Subcutaneous abdominal adipose tissue (tissue), 5 donors: ENCODE measurements around the gene WWOX.

Experiments used
- H3K27ac ChIP-seq: one replicate; pipeline ENCODE4 v1.7.0; 2013; ENCODE audit warnings: low read depth, mild to moderate bottlenecking, inconsistent platforms, low read length, moderate library complexity
- H3K27me3 ChIP-seq, 5 donors: one replicate each; pipeline ENCODE4 v1.7.0; 2013; ENCODE audit warnings: low read length in 5 of 5, inconsistent platforms in 1 of 5; ENCODE audit not compliant: control insufficient read depth in 5 of 5, insufficient read depth in 4 of 5
- H3K36me3 ChIP-seq, 5 donors: one replicate each; pipeline ENCODE4 v1.7.0; 2013; ENCODE audit warnings: low read length in 5 of 5; ENCODE audit not compliant: control insufficient read depth in 5 of 5, insufficient read depth in 5 of 5
- H3K4me1 ChIP-seq, 5 donors: one replicate each; pipeline ENCODE4 v1.7.0; 2013; ENCODE audit warnings: low read length in 5 of 5, mild to moderate bottlenecking in 3 of 5, moderate library complexity in 1 of 5; ENCODE audit not compliant: control insufficient read depth in 5 of 5, insufficient read depth in 5 of 5
- H3K4me3 ChIP-seq, 5 donors: one replicate each; pipeline ENCODE4 v1.7.0; 2013; ENCODE audit warnings: low read length in 5 of 5, low read depth in 1 of 5
- H3K9ac ChIP-seq, 5 donors: one replicate each; pipeline ENCODE4 v1.7.0; 2013; ENCODE audit warnings: low read length in 5 of 5, mild to moderate bottlenecking in 4 of 5, moderate library complexity in 3 of 5
- H3K9me3 ChIP-seq, 5 donors: one replicate each; pipeline ENCODE4 v1.7.0; 2013; ENCODE audit warnings: low read length in 5 of 5; ENCODE audit not compliant: control insufficient read depth in 5 of 5
- donor health status: healthy.
- donor health status: healthy.
- donor health status: healthy.
- donor health status: healthy.
- donor health status: healthy.

Gene WWOX

DNA sequence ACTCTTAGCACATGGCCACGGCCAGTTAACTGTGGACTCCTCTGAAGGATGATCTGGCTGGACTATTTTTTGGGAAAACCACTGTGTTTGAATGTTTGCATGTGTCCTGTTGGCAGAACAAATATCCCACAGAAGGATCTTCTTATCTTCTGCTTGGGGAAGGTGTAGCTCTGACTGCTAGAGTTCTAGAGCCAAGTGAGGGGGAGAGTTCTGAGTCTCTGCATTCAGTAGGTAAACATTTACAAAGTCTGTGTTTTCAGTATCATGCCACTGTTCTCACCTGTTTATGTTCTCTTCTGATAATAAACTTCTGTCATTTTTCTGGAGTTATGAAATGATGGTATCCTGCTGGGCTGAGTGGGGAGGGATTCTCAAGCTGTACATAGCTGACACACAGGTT lies 241.1 kb downstream of the WWOX start:
- Histone ChIP-seq H3K27me3 (no peaks in the 10 kb centered on the region), H3K4me1 (no peaks in the 10 kb centered on the region), H3K4me3 (no peak overlapping the region), H3K36me3 (no peaks in the 10 kb centered on the region), H3K9me3 (no peaks in the 10 kb centered on the region), H3K9ac (no peak overlapping the region), H3K27ac (no peak overlapping the region)

DNA sequence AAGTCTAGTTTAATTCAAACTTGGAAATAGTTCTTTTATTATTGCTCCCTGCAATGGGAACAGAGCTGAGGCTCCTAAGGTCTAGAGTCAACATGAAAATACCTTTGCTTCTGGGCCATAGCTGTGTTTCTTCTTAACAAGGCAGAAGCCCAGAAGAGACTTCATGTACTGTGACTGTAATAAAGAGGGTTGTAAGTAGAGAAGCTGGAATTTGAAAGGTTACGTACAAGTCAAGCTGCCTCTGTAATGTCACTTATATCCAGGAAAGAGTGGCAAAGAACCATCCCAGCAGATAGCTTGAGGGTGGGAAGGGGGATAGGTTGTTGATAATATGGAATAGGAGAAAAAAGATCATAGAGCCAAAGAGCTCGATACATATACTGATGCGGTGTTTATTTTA lies 248.6 kb downstream of the WWOX start:
- no peaks in the 10 kb centered on the region for H3K9me3 ChIP-seq
- no peaks in the 10 kb centered on the region for H3K36me3 ChIP-seq
- H3K27ac ChIP-seq = no peak overlapping the region
- no peaks in the 10 kb centered on the region for H3K27me3 ChIP-seq
- no peaks in the 10 kb centered on the region for H3K4me1 ChIP-seq
- no peak overlapping the region for H3K9ac ChIP-seq
- H3K4me3 ChIP-seq = no peak overlapping the region

DNA sequence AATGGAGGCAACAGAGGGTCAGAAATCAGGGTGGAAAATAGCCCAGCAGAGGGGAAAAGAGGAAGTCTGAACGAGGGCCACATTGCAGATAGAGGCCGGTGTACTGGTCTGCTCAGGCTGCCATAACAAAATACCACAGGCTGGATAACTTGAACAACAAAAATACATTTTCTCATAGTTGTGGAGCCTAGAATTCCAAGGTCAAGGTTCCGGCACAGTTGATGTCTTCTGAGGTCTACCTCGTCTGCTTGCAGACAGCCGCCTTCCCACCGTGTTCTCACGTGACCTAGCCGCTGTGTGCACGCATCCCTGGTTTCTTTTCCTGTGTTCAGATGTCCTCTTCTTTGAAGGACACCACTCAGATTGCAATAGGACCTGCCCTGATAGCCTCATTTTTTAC lies 249.4 kb downstream of the WWOX start:
- Histone ChIP-seq H3K27me3 (no peaks in the 10 kb centered on the region), H3K4me1 (no peaks in the 10 kb centered on the region), H3K9me3 (no peaks in the 10 kb centered on the region), H3K36me3 (no peaks in the 10 kb centered on the region), H3K9ac (no peak overlapping the region), H3K4me3 (no peak overlapping the region), H3K27ac (no peak overlapping the region)

DNA sequence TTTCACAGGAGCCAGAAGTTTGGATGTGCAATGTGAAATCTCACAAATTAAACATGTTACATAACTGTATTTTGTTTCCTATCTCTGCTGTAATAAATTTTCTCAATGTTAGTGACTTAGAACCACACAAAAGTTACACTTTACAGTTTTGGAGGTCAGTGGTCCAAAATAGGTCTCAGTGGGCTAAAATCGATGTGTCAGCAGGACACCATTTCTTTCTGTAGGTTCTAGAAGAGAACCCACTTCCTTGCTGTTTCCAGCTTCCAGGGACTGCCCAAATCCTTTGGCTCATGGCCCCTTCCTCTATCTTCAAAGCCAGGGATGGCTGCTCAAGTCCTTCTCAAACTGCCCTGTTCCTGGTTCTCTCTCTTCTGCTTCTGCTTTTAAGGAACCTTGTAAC lies 252.7 kb downstream of the WWOX start:
- no peaks in the 10 kb centered on the region for H3K4me1 ChIP-seq
- H3K4me3 ChIP-seq = no peak overlapping the region
- no peaks in the 10 kb centered on the region for H3K36me3 ChIP-seq
- H3K9me3 ChIP-seq = no peaks in the 10 kb centered on the region
- H3K9ac ChIP-seq = no peak overlapping the region
- H3K27me3 ChIP-seq = no peaks in the 10 kb centered on the region
- no peak overlapping the region for H3K27ac ChIP-seq

DNA sequence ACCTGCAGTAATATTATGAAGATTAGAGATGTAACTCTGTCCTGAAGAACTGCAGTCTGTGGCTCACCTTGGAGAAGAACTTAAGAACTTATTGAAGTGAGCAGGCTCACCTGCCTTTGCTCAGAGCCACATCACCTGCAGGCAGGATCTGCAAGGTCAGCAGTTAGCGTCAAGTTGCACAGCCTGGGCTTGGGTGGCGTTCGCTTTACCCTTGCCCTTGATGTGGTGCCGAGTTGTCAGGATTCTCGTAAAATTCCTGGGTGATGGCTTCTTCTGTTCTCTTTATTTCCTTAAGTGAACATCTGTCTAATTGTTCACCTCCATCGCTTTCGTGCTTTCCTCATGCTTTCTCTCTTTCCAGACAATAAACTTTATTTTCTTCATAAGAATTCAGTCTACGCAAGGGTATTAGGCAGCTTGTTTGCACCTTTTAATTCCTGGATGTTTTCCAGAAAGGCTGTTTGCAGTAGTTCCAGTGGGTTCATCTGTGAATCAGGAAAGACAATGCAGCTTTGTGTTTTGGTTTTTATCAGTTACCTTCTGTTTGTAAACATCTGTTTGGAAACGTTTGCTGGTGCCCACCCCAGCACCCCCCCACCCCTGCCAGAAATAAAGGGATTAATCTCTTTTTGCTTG lies 254.3 kb downstream of the WWOX start:
- no peak overlapping the region for H3K27ac ChIP-seq
- H3K9me3 ChIP-seq = no peaks in the 10 kb centered on the region
- H3K36me3 ChIP-seq = no peaks in the 10 kb centered on the region
- H3K4me1 ChIP-seq = no peaks in the 10 kb centered on the region
- H3K27me3 ChIP-seq = no peaks in the 10 kb centered on the region
- H3K9ac ChIP-seq = no peak overlapping the region
- no peak overlapping the region for H3K4me3 ChIP-seq

DNA sequence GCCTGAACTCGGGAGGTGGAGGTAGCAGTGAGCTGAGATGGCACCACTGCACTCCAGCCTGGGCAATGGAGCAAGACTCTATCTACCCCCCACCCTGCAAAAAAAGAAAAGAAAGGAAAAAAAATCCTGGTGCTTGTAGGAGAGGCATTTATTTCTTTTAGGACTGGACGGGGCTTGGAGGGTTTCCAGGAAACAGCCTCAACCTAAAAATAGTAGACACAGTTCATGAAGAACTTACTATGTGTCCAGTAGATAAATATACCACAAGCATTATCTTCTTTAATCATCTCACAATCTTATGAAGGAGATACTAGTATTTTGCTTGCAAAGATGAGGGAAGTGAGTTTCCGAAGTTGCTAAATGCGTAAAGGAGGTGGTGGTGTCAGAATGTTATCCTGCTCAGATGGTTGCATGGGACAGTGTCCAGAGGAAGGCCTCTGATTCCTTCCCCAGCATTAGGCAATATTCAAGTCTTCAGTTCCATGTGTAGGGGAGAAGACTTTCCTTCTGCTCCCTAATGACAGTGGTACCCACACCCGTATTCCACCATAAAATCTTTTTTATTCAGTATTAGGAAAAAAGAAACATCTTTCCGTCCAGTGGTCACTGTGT lies 263.2 kb downstream of the WWOX start:
- no peak overlapping the region for H3K9ac ChIP-seq
- no peak overlapping the region for H3K4me3 ChIP-seq
- no peak overlapping the region for H3K27ac ChIP-seq
- H3K4me1 ChIP-seq = no peaks in the 10 kb centered on the region
- H3K36me3 ChIP-seq = no peaks in the 10 kb centered on the region
- H3K27me3 ChIP-seq = no peaks in the 10 kb centered on the region
- H3K9me3 ChIP-seq = no peaks in the 10 kb centered on the region

DNA sequence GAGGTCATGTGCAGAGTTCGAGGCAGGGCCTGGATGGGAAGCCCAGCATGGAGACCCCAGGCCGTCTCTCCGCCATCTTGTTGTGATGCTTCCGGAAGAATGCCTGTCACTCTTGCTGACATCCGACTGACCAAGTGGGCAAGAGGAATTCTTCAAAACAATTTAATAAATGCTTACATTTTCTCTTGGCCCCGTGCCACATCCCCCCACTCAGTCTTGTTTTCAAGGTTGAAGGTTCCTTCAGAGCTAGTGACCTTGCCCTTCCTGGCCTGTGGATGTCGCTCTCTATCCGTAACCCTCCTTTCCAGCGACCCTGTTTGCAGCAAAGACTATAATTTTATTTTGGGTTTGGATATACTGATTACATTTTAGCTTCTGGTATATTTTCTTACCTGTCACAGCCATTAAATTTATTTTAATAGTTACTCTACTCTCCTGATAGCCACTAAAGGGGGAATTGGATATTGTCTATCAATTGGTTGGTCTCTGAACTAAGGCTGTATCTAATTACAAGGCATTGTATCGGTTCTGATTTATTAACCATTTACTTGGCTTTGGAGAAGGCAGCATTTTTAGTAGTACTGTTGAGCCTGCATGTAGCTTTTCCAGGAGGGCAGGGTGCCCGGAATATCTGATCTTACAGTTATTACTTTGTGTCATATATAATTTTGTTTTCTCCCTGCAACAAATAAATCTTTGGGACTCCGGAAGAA lies 264.5 kb downstream of the WWOX start:
- Histone ChIP-seq H3K9me3 (no peaks in the 10 kb centered on the region), H3K9ac (no peak overlapping the region), H3K4me3 (no peak overlapping the region)

DNA sequence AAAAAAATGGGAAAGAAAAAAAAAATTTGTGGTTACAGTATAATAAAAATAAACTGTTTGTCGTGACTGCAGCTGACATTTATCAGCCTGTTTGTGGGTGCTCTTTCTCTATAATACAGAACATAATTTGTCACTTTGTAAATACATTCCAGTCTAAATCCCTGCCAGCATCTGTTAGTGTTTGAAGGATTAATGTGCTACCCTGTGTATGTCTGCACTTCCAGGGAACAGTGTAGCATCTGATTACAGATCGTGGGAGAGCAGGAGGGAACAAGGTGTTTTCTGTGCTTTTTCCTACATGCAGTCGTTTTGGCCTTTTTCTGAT lies 265.1 kb downstream of the WWOX start:
- Histone ChIP-seq H3K4me3 (no peak overlapping the region), H3K4me1 (no peaks in the 10 kb centered on the region), H3K9ac (no peak overlapping the region), H3K9me3 (no peaks in the 10 kb centered on the region), H3K27me3 (no peaks in the 10 kb centered on the region), H3K36me3 (no peaks in the 10 kb centered on the region), H3K27ac (no peak overlapping the region)

More for the DNA sequence above, 264.5 kb downstream of the WWOX start:
- Histone ChIP-seq H3K27ac (no peak overlapping the region), H3K36me3 (no peaks in the 10 kb centered on the region), H3K27me3 (no peaks in the 10 kb centered on the region), H3K4me1 (no peaks in the 10 kb centered on the region)

DNA sequence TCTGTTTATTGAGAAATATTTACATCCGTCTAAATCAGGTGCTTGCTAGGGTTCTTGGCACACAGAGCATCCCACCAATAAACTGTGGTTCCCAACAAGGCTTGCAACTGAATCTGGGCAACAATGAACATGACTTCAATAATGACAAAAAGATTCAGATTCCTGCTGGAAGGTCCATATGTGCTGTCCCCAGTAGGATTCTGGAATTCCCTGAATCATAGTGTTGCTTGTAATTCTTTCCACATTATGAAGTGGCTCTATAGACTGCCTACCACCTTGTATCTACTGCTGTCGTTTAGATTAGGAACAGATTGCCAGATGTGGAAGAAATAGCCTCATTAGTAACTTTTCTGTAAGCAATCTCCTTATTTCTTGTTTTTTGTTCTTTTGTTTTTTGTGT lies 265.9 kb downstream of the WWOX start:
- no peak overlapping the region for H3K4me3 ChIP-seq
- H3K9me3 ChIP-seq = no peaks in the 10 kb centered on the region
- H3K9ac ChIP-seq = no peak overlapping the region
- no peaks in the 10 kb centered on the region for H3K4me1 ChIP-seq
- H3K27me3 ChIP-seq = no peaks in the 10 kb centered on the region
- H3K27ac ChIP-seq = no peak overlapping the region
- H3K36me3 ChIP-seq = no peaks in the 10 kb centered on the region

DNA sequence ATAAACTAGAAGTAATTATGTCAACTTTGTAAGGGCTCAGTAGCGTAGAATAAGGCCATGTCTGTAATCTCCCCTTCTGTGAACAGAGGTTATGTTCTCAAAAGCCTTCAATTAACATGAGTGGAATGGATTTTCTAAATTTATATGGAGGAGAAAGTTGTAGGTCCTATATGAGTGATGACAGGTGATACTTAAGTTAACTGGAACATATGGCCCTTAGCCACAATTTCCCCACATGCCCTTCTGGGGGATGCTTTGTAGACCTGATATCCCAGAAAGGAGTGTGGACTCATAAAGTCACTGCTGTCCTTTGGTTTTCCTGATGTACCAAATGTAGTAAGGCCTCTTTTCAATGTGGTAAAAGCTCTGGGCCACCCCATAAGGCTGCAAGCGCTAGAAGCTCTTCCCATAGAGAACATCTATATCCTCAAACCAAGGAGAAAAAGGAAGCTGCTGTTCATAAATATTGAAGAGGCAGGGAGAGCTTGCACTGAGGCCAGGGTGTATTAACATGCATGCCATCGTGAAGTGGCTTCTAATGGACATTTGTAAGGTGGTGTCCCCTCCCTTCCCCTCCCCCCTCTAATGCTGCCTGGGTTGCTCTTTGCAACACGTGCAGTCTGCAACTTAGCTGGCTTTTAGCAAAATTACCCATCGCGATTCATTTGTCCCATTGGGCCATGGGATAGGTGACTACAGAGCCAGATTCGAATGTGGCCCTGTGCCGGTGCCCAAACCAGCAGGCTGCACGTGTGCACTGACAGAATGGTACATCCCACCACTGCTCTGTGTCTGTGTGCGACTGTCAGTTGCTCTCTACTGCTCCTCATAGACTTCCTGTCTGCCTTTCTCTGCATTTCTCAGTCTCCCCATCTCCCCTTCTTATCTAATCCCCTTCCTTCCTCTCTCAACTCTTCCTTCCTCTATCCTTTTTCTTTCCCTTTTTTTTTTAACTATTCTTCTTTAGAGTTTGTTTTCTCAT lies 269.0 kb downstream of the WWOX start:
- no peak overlapping the region for H3K27ac ChIP-seq
- H3K4me3 ChIP-seq = no peak overlapping the region
- H3K27me3 ChIP-seq = no peaks in the 10 kb centered on the region
- no peaks in the 10 kb centered on the region for H3K4me1 ChIP-seq
- H3K9me3 ChIP-seq = peaks cover 0 to 10% (median 2%) of the 10 kb centered on the region in 5 donors
- no peak overlapping the region for H3K9ac ChIP-seq
- H3K36me3 ChIP-seq = no peaks in the 10 kb centered on the region
